HepG2 (cell line): ENCODE measurements around the gene SH3BP2.

ENCODE experiments used
- BRF2 ChIP-seq: sonication (generic); formaldehyde crosslinking; IDR thresholded peaks from 2 replicates; pipeline ENCODE4 v1.8.1; 2022; ENCODE audit warnings: mild to moderate bottlenecking, missing genetic modification reagents
- CREB1 ChIP-seq, 2 experiments: fragments of 450-650 bp in 1 of 2; IDR thresholded peaks; 2 replicates each; pipeline ENCODE4 v1.6.1; 2016 to 2017; ENCODE audit warnings: control low read depth in 1 of 2, mild to moderate bottlenecking in 1 of 2, missing compliant biosample characterization in 1 of 2, missing genetic modification characterization in 1 of 2
- CTCF ChIP-seq: sonication (generic); formaldehyde crosslinking; IDR thresholded peaks from 2 replicates; pipeline ENCODE4 v1.5.0; 2020; ENCODE audit warnings: mild to moderate bottlenecking, missing genetic modification reagents, moderate library complexity
- DR1 ChIP-seq: sonication (generic); formaldehyde crosslinking; IDR thresholded peaks from 2 replicates; pipeline ENCODE4 v1.8.0; 2021; ENCODE audit warnings: mild to moderate bottlenecking, missing genetic modification reagents, inconsistent platforms
- EP300 ChIP-seq, 3 experiments: sonication (generic) in 1 of 3; formaldehyde crosslinking in 1 of 3; IDR thresholded peaks; 2 replicates each; pipeline versions ENCODE4 v1.5.1 to v1.6.1; 2011 to 2020; ENCODE audit warnings: low read depth in 2 of 3, low read length in 2 of 3, borderline replicate concordance in 1 of 3, improper control_type of control experiment in 1 of 3, mild to moderate bottlenecking in 1 of 3, missing genetic modification reagents in 1 of 3, moderate library complexity in 1 of 3
- MIXL1 ChIP-seq: IDR thresholded peaks from 2 replicates; pipeline ENCODE4 v1.6.1; 2016
- SIN3A ChIP-seq: IDR thresholded peaks from 2 replicates; pipeline ENCODE4 v1.6.1; 2011; ENCODE audit warnings: low read depth, mild to moderate bottlenecking, control low read depth, low read length, borderline replicate concordance
- SRF ChIP-seq: IDR thresholded peaks from 2 replicates; pipeline ENCODE4 v1.6.1; 2011; ENCODE audit warnings: mild to moderate bottlenecking, low read depth, low read length, moderate library complexity
- TP53 ChIP-seq: sonication (generic); formaldehyde crosslinking; conservative IDR thresholded peaks from 2 replicates; pipeline ENCODE4 v1.4.0; 2020; ENCODE audit warnings: missing genetic modification reagents
- U2AF1 ChIP-seq: fragments of 200-400 bp; formaldehyde crosslinking; optimal IDR thresholded peaks from 2 replicates; pipeline ENCODE3; 2017; ENCODE audit warnings: mild to moderate bottlenecking, low read depth, low read length
- ZNF775 ChIP-seq: sonication (generic); formaldehyde crosslinking; IDR thresholded peaks from 2 replicates; pipeline ENCODE4 v1.4.0; 2020; ENCODE audit warnings: missing genetic modification reagents, mild to moderate bottlenecking, moderate library complexity, borderline replicate concordance

GRCh38 chr4:2809610-2810180 is 16.8 kb downstream of the SH3BP2 start:
- no peak for TF ChIP-seq TP53 (CRISPR knock-in tag)
- TF ChIP-seq EP300 (IDR thresholded peaks at IDR 0.05; ENCODE audit: low read depth in 2 of 2, low read length in 2 of 2), result no peak
- TF ChIP-seq EP300 (CRISPR knock-in tag; IDR thresholded peaks at IDR 0.05; ENCODE audit: borderline replicate concordance), result no peak
- no peak for TF ChIP-seq SRF
- TF ChIP-seq CREB1 (IDR thresholded peaks at IDR 0.05), result no peak
- no peak for TF ChIP-seq CREB1 (CRISPR knock-in tag; IDR thresholded peaks at IDR 0.05)
- TF ChIP-seq ZNF775 (CRISPR knock-in tag), result no peak
- TF ChIP-seq U2AF1, result no peak
- no peak for TF ChIP-seq BRF2
- no peak for TF ChIP-seq DR1 (CRISPR knock-in tag)
- no peak for TF ChIP-seq SIN3A
- TF ChIP-seq MIXL1 (CRISPR knock-in tag), result no peak
- TF ChIP-seq CTCF (CRISPR knock-in tag), result no peak
